GM12873 (cell line): ENCODE measurements around the gene SSU72.

Experiments
- CTCF ChIP-seq: IDR thresholded peaks from 2 replicates; pipeline ENCODE4 v1.5.1; 2012; ENCODE audit warnings: low read depth, mild to moderate bottlenecking, moderate library complexity, low read length, control low read depth; ENCODE audit not compliant: insufficient read depth; ENCODE audit errors: missing control alignments

SSU72 gene

GRCh38 chr1:1582585-1583346 is 8.1 kb upstream of the SSU72 start:
- TF ChIP-seq CTCF: no peak

GRCh38 chr1:1578371-1578940 is 3.8 kb upstream of the SSU72 start:
- TF ChIP-seq CTCF: no peak

- TF ChIP-seq CTCF: no peak
These were observed 2.8 kb upstream of the SSU72 start for GRCh38 chr1:1577367-1578011.

- TF ChIP-seq CTCF: peak; percentile 12
These were observed 581 bp downstream of the SSU72 start for GRCh38 chr1:1573843-1574720.

- no peak for TF ChIP-seq CTCF
These were observed 5.3 kb downstream of the SSU72 start for GRCh38 chr1:1569341-1569740.

GRCh38 chr1:1567891-1568291 is 6.8 kb downstream of the SSU72 start:
- no peak for TF ChIP-seq CTCF

DNA sequence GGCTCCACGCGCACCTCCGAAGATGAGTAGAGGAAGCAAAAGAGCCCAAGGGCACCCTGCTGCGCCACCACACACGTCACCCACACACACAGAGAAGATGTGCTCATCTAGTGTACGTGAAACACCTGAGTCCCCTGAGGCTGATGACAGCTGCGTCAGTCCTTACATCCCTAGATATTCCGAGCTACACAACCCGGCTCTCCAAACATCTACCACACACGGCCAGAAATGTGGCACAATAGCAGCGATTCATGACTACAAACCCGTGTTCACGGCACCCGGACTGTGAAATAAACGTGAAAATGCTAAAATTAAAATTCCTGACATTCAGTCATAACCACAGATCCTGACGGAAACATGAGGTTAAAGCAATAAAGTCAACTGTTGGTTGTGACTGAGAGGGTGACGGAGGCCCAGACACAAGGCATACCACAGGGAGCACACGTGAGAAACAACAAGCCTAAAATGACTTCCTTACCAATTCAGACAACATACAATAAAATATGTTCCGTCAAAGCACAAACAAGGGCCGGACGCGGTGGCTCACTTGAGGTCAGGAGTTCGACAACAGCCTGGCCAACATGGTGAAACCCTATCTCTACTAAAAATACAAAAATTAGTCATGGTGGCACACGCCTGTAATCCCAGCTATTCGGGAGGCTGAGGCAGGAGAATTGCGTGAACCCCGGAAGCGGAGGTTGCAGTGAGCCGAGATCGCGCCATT is 7.3 kb downstream of the SSU72 start:
- TF ChIP-seq CTCF: no peak
